Kidney (tissue), 14 donors: ENCODE measurements around the gene HOXB6. TPM values are rescaled to one million over a fixed set of nuclear protein-coding genes. Genes with fewer than 3 reads are reported as not detected.

Source experiments
- DNase-seq, 5 donors: peaks; one replicate each; pipeline ENCODE4 v3.0.0-alpha.2; 2013 to 2020
- FAIRE-seq: peaks from 2 replicates; lab custom pipeline; 2012; peaks lifted over from hg19 to GRCh38; lab: Jason Lieb, UNC
- H3K27ac ChIP-seq, 2 donors: one replicate each; pipeline ENCODE4 v1.7.0; 2013; ENCODE audit warnings: low read depth in 2 of 2, low read length in 2 of 2, inconsistent platforms in 1 of 2
- H3K27me3 ChIP-seq: one replicate; pipeline ENCODE4 v1.7.1; 2013; ENCODE audit warnings: low read length, inconsistent platforms; ENCODE audit not compliant: control insufficient read depth, insufficient read depth
- H3K36me3 ChIP-seq, 3 donors: one replicate each; pipeline versions ENCODE4 v1.7.0 to v1.7.1; 2013; ENCODE audit warnings: low read length in 3 of 3, control low read depth in 1 of 3, inconsistent platforms in 1 of 3; ENCODE audit not compliant: insufficient read depth in 3 of 3, control insufficient read depth in 2 of 3
- H3K4me1 ChIP-seq, 3 donors: one replicate each; pipeline versions ENCODE4 v1.7.0 to v1.7.1; 2013; ENCODE audit warnings: low read length in 3 of 3, inconsistent platforms in 1 of 3, low read depth in 1 of 3; ENCODE audit not compliant: control insufficient read depth in 2 of 3, insufficient read depth in 2 of 3
- H3K4me3 ChIP-seq, 3 donors: one replicate each; pipeline versions ENCODE4 v1.7.0 to v1.8.1; 2013; ENCODE audit warnings: low read length in 3 of 3, control low read depth in 1 of 3, inconsistent platforms in 1 of 3
- H3K9ac ChIP-seq, 3 donors: one replicate each; pipeline versions ENCODE4 v1.7.0 to v1.7.1; 2013; ENCODE audit warnings: low read length in 3 of 3, control low read depth in 1 of 3, inconsistent platforms in 1 of 3
- H3K9me3 ChIP-seq, 3 donors: one replicate each; pipeline versions ENCODE4 v1.7.0 to v1.7.1; 2013; ENCODE audit warnings: low read length in 3 of 3, control low read depth in 1 of 3, inconsistent platforms in 1 of 3; ENCODE audit not compliant: control insufficient read depth in 2 of 3, insufficient read depth in 1 of 3
- CTCF ChIP-seq: IDR thresholded peaks from 3 replicates; pipeline ENCODE4 v1.5.1; 2012; ENCODE audit warnings: mild to moderate bottlenecking, moderate library complexity, borderline replicate concordance; ENCODE audit not compliant: insufficient read depth; ENCODE audit errors: extremely low read depth
- intact Hi-C: fragments of 100-400 bp; cut with DNase I; formaldehyde crosslinking; loops from one replicate; pipeline ENCODE4 v1.11.1; 2022
- polyA plus RNA-seq: library from polyadenylated mRNA; stranded (reverse); fragments of 350-450 nt; fragmentation: Illumina TruSeq; extraction: RNeasy Lipid Tissue Mini Kit (QIAGEN cat#74804); gene quantifications from one replicate; pipeline ENCODE4 v1.2.3, GENCODE V29; 2014; ENCODE audit warnings: low read depth, low replicate concordance; ENCODE audit not compliant: insufficient read depth
- total RNA-seq: library from RNA; stranded (reverse); fragmentation: NEBNext Ultra II Directional; extraction: Animal tissue kit (Norgen Biotek cat#: 25700); gene quantifications from one replicate; pipeline ENCODE4 v1.2.1, GENCODE V29; 2021
- donor health status: control.
- donor health status: control.
- donor health status: control.
- donor health status: control.
- donor health status: control.
- donor health status: DM: yes; HTN: yes; CAD: no.
- donor health status: Normal renal cell carcinoma (clear cell type).

The HOXB6 gene
- total and polyA plus RNA-seq, 2 donors from 2014 or later: 44.0 to 90.2 TPM

GRCh38 chr17:48609033-48609432, 4.2 kb upstream of the HOXB6 start:
- Histone ChIP-seq H3K4me3 (peak overlapping the region; percentile 48 to 85 (median 52)), H3K9ac (peak overlapping the region; percentile 38 to 98 (median 82)), H3K27me3 (no peaks in the 10 kb centered on the region), H3K4me1 (peaks cover 3 to 12% (median 12%) of the 10 kb centered on the region in 3 donors), H3K36me3 (no peaks in the 10 kb centered on the region), H3K27ac (peak overlapping the region; percentile 97), H3K9me3 (peaks cover 0 to 3% (median 0%) of the 10 kb centered on the region in 3 donors)
- no peak for FAIRE-seq
- DNase-seq: peak in 3 of 5 donors; percentile 68 to 87 (median 80)
- TF ChIP-seq CTCF: no peak
- intact Hi-C loops: no loop called here

- Histone ChIP-seq H3K27ac (peak overlapping the region; percentile 97), H3K9ac (peak overlapping the region in 2 of 3 donors; percentile 59 to 98), H3K9me3 (peaks cover 0 to 3% (median 0%) of the 10 kb centered on the region in 3 donors), H3K36me3 (no peaks in the 10 kb centered on the region), H3K4me1 (peaks cover 3 to 12% (median 12%) of the 10 kb centered on the region in 3 donors), H3K27me3 (no peaks in the 10 kb centered on the region), H3K4me3 (peak overlapping the region; percentile 11 to 85 (median 52))
- TF ChIP-seq CTCF: no peak
- intact Hi-C loops: no loop called here
- no peak for DNase-seq
- FAIRE-seq: no peak
These were observed 3.7 kb upstream of the HOXB6 start for GRCh38 chr17:48608494-48608834.

- H3K4me1 ChIP-seq: peaks cover 3 to 12% (median 12%) of the 10 kb centered on the region in 3 donors
- H3K27me3 ChIP-seq: no peaks in the 10 kb centered on the region
- peaks cover 0 to 3% (median 0%) of the 10 kb centered on the region in 3 donors for H3K9me3 ChIP-seq
- TF ChIP-seq CTCF: no peak
- H3K4me3 ChIP-seq: peak overlapping the region in 2 of 3 donors; percentile 51 to 54
- H3K9ac ChIP-seq: peak overlapping the region; percentile 69 to 79 (median 77)
- no peaks in the 10 kb centered on the region for H3K36me3 ChIP-seq
- DNase-seq (no peak), FAIRE-seq (no peak)
- H3K27ac ChIP-seq: peak overlapping the region; percentile 90 to 94
- intact Hi-C loops: no loop called here
These were observed 2.3 kb upstream of the HOXB6 start for GRCh38 chr17:48606892-48607614.
